ENCODE measurements around the gene ESD. TPM values are rescaled to one million over a fixed set of nuclear protein-coding genes. Genes with fewer than 3 reads are reported as not detected.

ESD gene
- total RNA-seq, 5 donors from 2014 or later (not counting 1 experiment from before 2014, with no cell fraction given), result 32.4 to 52.1 (median 44.6) TPM

GRCh38 chr13:46736541-46737310 is 60.2 kb downstream of the ESD start:
- Mint-ChIP-seq H3K4me3 (no peak overlapping the region), H3K27me3 (no peaks in the 10 kb centered on the region), H3K9me3 (no peaks in the 10 kb centered on the region), H3K27ac (no peak overlapping the region), H3K36me3 (peaks cover 51% of the 10 kb centered on the region), H3K4me1 (no peaks in the 10 kb centered on the region)
- 40% methylated on average over 1 of the region's 2 CpGs for WGBS (ENCODE audit: insufficient coverage)
- no peaks in the 10 kb centered on the region for H3K9me3 ChIP-seq
- H3K27me3 ChIP-seq (replicated peaks in 1 of 2; ENCODE audit: control insufficient read depth in 2 of 2, extremely low read depth in 1 of 2, insufficient read depth in 2 of 2, low read length in 1 of 2), result no peaks in the 10 kb centered on the region
- H3K36me3 ChIP-seq (ENCODE audit: control insufficient read depth in 2 of 2, extremely low read depth in 1 of 2, insufficient read depth in 1 of 2, low read length in 1 of 2), result peaks cover 0 to 29% of the 10 kb centered on the region in 2 donors
- POLR2A ChIA-PET, result interaction anchor here in 1 of 2 donors (0.5 kb wide), 1 partner anchor 61 kb away, joined by 3 read pairs; no protein-coding TSS in a partner anchor
- no peak overlapping the region for H3K27ac ChIP-seq (ENCODE audit: low read length)
- no peak for DNase-seq
- H3K4me1 ChIP-seq (ENCODE audit: control insufficient read depth in 1 of 2, extremely low read depth in 1 of 2, insufficient read depth in 2 of 2, low read length in 2 of 2), result no peaks in the 10 kb centered on the region
- no peak overlapping the region for H3K4me3 ChIP-seq (ENCODE audit: control insufficient read depth in 1 of 2, extremely low read depth in 1 of 2, low read length in 1 of 2)
- CTCF ChIA-PET, result no interaction called here
- no peak for ATAC-seq (replicated peaks in 1 of 4)

GRCh38 chr13:46735425-46735824 is 61.5 kb downstream of the ESD start:
- CTCF ChIA-PET, result no interaction called here

DNA sequence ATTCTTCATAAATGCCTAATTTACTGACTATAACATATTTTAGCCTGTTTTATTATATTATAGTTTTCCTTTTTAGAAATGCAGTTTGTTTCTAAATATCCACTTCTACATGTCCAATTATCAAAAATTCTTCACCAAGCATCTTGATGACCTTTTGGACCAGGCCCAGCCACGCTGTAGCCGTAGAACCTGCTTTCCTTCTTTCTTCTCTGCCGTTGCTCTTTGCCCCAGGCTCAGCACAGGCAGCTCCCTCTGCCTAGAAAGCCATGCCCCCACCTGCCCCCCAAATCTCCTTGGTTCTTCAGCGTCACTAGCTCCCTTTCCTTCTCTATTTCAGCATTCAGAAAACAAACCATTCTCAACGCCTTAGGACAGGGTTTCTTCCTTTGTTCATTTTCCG is 65.4 kb downstream of the ESD start:
- H3K9me3 Mint-ChIP-seq, result no peaks in the 10 kb centered on the region
- no peak for ATAC-seq (replicated peaks in 1 of 4)
- Histone ChIP-seq H3K9me3 (no peaks in the 10 kb centered on the region), H3K4me3 (ENCODE audit: control insufficient read depth in 1 of 2, extremely low read depth in 1 of 2, low read length in 1 of 2) (no peak overlapping the region), H3K36me3 (ENCODE audit: control insufficient read depth in 2 of 2, extremely low read depth in 1 of 2, insufficient read depth in 1 of 2, low read length in 1 of 2) (peaks cover 0 to 30% of the 10 kb centered on the region in 2 donors), H3K27me3 (replicated peaks in 1 of 2; ENCODE audit: control insufficient read depth in 2 of 2, extremely low read depth in 1 of 2, insufficient read depth in 2 of 2, low read length in 1 of 2) (no peaks in the 10 kb centered on the region), H3K27ac (ENCODE audit: low read length) (no peak overlapping the region), H3K4me1 (ENCODE audit: control insufficient read depth in 1 of 2, extremely low read depth in 1 of 2, insufficient read depth in 2 of 2, low read length in 2 of 2) (peaks cover 0 to under 1% of the 10 kb centered on the region in 2 experiments)
- H3K27me3 Mint-ChIP-seq, result no peaks in the 10 kb centered on the region
- no peaks in the 10 kb centered on the region for H3K4me1 Mint-ChIP-seq
- WGBS (ENCODE audit: insufficient coverage), result 91% methylated on average over 3 of the region's 6 CpGs
- CTCF ChIA-PET, result interaction anchor here in 1 of 2 donors (0.6 kb wide), 1 partner anchor 1087 kb away, joined by 3 read pairs; no protein-coding TSS in a partner anchor
- no peak for DNase-seq
- POLR2A ChIA-PET, result interaction anchor here (0.6 kb wide), 2 partner anchors 38 to 166 kb away, joined by 5 read pairs; no protein-coding TSS in a partner anchor
- peaks cover 60% of the 10 kb centered on the region for H3K36me3 Mint-ChIP-seq
- no peak overlapping the region for H3K4me3 Mint-ChIP-seq
- no peak overlapping the region for H3K27ac Mint-ChIP-seq

More at GRCh38 chr13:46735425-46735824, 61.5 kb downstream of the ESD start:
- WGBS (ENCODE audit: insufficient coverage), result no CpG with 5 or more reads among the region's 3 CpGs
- Mint-ChIP-seq H3K9me3 (no peaks in the 10 kb centered on the region), H3K4me1 (no peaks in the 10 kb centered on the region), H3K27me3 (no peaks in the 10 kb centered on the region), H3K27ac (no peak overlapping the region), H3K4me3 (no peak overlapping the region), H3K36me3 (peaks cover 48% of the 10 kb centered on the region)
- Histone ChIP-seq H3K9me3 (no peaks in the 10 kb centered on the region), H3K4me3 (ENCODE audit: control insufficient read depth in 1 of 2, extremely low read depth in 1 of 2, low read length in 1 of 2) (no peak overlapping the region), H3K4me1 (ENCODE audit: control insufficient read depth in 1 of 2, extremely low read depth in 1 of 2, insufficient read depth in 2 of 2, low read length in 2 of 2) (no peaks in the 10 kb centered on the region), H3K36me3 (ENCODE audit: control insufficient read depth in 2 of 2, extremely low read depth in 1 of 2, insufficient read depth in 1 of 2, low read length in 1 of 2) (peaks cover 0 to 20% of the 10 kb centered on the region in 2 donors), H3K27ac (ENCODE audit: low read length) (no peak overlapping the region), H3K27me3 (replicated peaks in 1 of 2; ENCODE audit: control insufficient read depth in 2 of 2, extremely low read depth in 1 of 2, insufficient read depth in 2 of 2, low read length in 1 of 2) (no peaks in the 10 kb centered on the region)
- DNase-seq (no peak), ATAC-seq (replicated peaks in 1 of 4) (no peak)
- POLR2A ChIA-PET, result interaction anchor here in 1 of 2 donors (0.6 kb wide), 1 partner anchor 679 kb away, joined by 3 read pairs; no protein-coding TSS in a partner anchor

GRCh38 chr13:46728777-46729176 is 68.2 kb downstream of the ESD start:
- Mint-ChIP-seq H3K27me3 (no peaks in the 10 kb centered on the region), H3K4me3 (no peak overlapping the region)

DNA sequence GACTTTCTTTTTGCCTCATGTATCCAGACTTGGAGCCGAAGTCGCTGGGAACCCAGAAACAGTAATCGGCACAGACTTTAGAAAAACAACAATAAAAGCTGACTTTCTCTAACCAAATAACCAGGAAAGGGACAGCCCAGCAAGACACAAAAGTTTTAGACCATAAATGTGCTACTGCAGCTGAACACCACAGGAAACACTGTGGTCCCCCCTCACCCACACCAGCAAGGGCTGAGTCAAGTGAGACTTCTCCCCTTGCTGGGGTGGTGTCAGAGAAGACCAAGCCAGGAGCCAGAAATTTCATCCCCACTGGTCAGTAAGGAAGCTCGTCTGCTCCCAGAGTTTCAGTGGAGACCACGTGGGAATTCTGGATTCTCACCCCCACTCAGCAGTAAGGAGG is 70.6 kb downstream of the ESD start:
- Mint-ChIP-seq H3K27me3 (no peaks in the 10 kb centered on the region), H3K4me3 (no peak overlapping the region), H3K27ac (no peak overlapping the region), H3K36me3 (peaks cover 57% of the 10 kb centered on the region), H3K4me1 (peaks cover 0 to 2% (median 0%) of the 10 kb centered on the region in 3 donors), H3K9me3 (no peaks in the 10 kb centered on the region)
- ChIA-PET CTCF (no interaction called here), POLR2A (no interaction called here)
- Histone ChIP-seq H3K27ac (ENCODE audit: low read length) (no peak overlapping the region), H3K4me3 (ENCODE audit: control insufficient read depth in 1 of 2, extremely low read depth in 1 of 2, low read length in 1 of 2) (no peak overlapping the region), H3K9me3 (no peaks in the 10 kb centered on the region), H3K27me3 (replicated peaks in 1 of 2; ENCODE audit: control insufficient read depth in 2 of 2, extremely low read depth in 1 of 2, insufficient read depth in 2 of 2, low read length in 1 of 2) (no peaks in the 10 kb centered on the region), H3K36me3 (ENCODE audit: control insufficient read depth in 2 of 2, extremely low read depth in 1 of 2, insufficient read depth in 1 of 2, low read length in 1 of 2) (peaks cover 0 to 34% of the 10 kb centered on the region in 2 donors), H3K4me1 (ENCODE audit: control insufficient read depth in 1 of 2, extremely low read depth in 1 of 2, insufficient read depth in 2 of 2, low read length in 2 of 2) (peaks cover 0 to 3% of the 10 kb centered on the region in 2 experiments)
- ATAC-seq (replicated peaks in 1 of 4), result no peak
- WGBS (ENCODE audit: insufficient coverage), result 90% methylated on average over 5 of the region's 5 CpGs
- peak in 6 of 35 experiments; percentile 2 to 13 (median 6) for DNase-seq

More at GRCh38 chr13:46728777-46729176, 68.2 kb downstream of the ESD start:
- peaks cover 0 to 3% of the 10 kb centered on the region in 2 experiments for H3K4me1 ChIP-seq (ENCODE audit: control insufficient read depth in 1 of 2, extremely low read depth in 1 of 2, insufficient read depth in 2 of 2, low read length in 2 of 2)
- no peak overlapping the region for H3K27ac ChIP-seq (ENCODE audit: low read length)
- H3K27ac Mint-ChIP-seq, result no peak overlapping the region
- peaks cover 0 to 43% of the 10 kb centered on the region in 2 donors for H3K36me3 ChIP-seq (ENCODE audit: control insufficient read depth in 2 of 2, extremely low read depth in 1 of 2, insufficient read depth in 1 of 2, low read length in 1 of 2)
- no peak for ATAC-seq (replicated peaks in 1 of 4)
- H3K9me3 Mint-ChIP-seq, result no peaks in the 10 kb centered on the region
- WGBS (ENCODE audit: insufficient coverage), result 60% methylated on average over 1 of the region's 7 CpGs
- H3K4me3 ChIP-seq (ENCODE audit: control insufficient read depth in 1 of 2, extremely low read depth in 1 of 2, low read length in 1 of 2), result no peak overlapping the region
- no peaks in the 10 kb centered on the region for H3K27me3 ChIP-seq (replicated peaks in 1 of 2; ENCODE audit: control insufficient read depth in 2 of 2, extremely low read depth in 1 of 2, insufficient read depth in 2 of 2, low read length in 1 of 2)
- H3K4me1 Mint-ChIP-seq, result peaks cover 0 to 2% (median 0%) of the 10 kb centered on the region in 3 donors
- POLR2A ChIA-PET, result no interaction called here
- CTCF ChIA-PET, result interaction anchor here in 1 of 2 donors (1.0 kb wide), 1 partner anchor 25 kb away, joined by 3 read pairs; no protein-coding TSS in a partner anchor
- peaks cover 62% of the 10 kb centered on the region for H3K36me3 Mint-ChIP-seq
- H3K9me3 ChIP-seq, result no peaks in the 10 kb centered on the region
- DNase-seq, result peak in 1 of 35 experiments; percentile 32

Data from T-cell (primary cell).